Mesodermal cell (in vitro differentiated cells): ENCODE data around the gene CXCL6.
A peak's percentile ranks its signal among the peaks of the same experiment; 100 is the strongest.

Experiments
- H3K27ac ChIP-seq: 2 replicates; pipeline ENCODE4 v1.7.0; 2013; ENCODE audit warnings: mild to moderate bottlenecking, low read depth, low read length, moderate library complexity; ENCODE audit not compliant: severe bottlenecking
- H3K36me3 ChIP-seq: 2 replicates; pipeline ENCODE4 v1.7.1; 2013; ENCODE audit warnings: mild to moderate bottlenecking, low read length, moderate library complexity; ENCODE audit not compliant: control insufficient read depth, insufficient read depth
- H3K4me1 ChIP-seq: one replicate; pipeline ENCODE4 v1.7.1; 2013; ENCODE audit warnings: mild to moderate bottlenecking, low read length; ENCODE audit not compliant: insufficient read depth, control insufficient read depth, poor library complexity, severe bottlenecking
- H3K4me3 ChIP-seq: 2 replicates; pipeline ENCODE4 v1.7.0; 2013; ENCODE audit warnings: low read length, control low read depth, mild to moderate bottlenecking; ENCODE audit not compliant: insufficient read depth, poor library complexity, severe bottlenecking; ENCODE audit errors: extremely low read depth
- H3K9me3 ChIP-seq: 2 replicates; pipeline ENCODE4 v1.7.1; 2013; ENCODE audit warnings: mild to moderate bottlenecking, low read length, moderate library complexity; ENCODE audit not compliant: control insufficient read depth
- WGBS, 2 experiments: methylation state at CpG; one replicate each; pipeline ENCODE4 v1.1.5; 2013; ENCODE audit warnings: missing lambda C conversion rate in 2 of 2; ENCODE audit not compliant: insufficient coverage in 2 of 2; 5-methylcytosine and 5-hydroxymethylcytosine counted together

CXCL6 gene

DNA sequence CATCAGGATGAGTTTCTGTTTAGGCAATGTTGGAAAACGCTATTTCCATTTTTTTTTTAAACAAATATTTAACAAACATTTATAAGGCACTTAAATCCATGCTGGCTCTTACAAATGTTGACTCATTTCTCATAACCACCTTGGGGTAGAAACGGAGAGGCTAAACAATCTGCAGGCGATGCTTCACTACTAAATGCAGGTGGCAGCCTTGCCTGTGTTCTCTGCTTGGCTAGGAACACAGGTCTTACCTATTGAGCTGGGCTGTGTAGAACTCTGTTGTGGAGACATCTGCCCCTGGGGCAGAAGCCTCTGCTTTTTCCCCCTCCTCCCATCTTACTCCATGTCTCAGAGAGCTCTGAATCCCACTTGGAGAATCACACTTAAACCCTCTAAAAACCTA, 31.3 kb downstream of the CXCL6 start:
- H3K4me3 ChIP-seq, result no peak overlapping the region
- no peak overlapping the region for H3K27ac ChIP-seq
- no peaks in the 10 kb centered on the region for H3K9me3 ChIP-seq
- peaks cover 8% of the 10 kb centered on the region for H3K4me1 ChIP-seq
- no peaks in the 10 kb centered on the region for H3K36me3 ChIP-seq
- 88 to 100% methylated on average over 2 of the region's 3 CpGs for WGBS, 2 experiments

DNA sequence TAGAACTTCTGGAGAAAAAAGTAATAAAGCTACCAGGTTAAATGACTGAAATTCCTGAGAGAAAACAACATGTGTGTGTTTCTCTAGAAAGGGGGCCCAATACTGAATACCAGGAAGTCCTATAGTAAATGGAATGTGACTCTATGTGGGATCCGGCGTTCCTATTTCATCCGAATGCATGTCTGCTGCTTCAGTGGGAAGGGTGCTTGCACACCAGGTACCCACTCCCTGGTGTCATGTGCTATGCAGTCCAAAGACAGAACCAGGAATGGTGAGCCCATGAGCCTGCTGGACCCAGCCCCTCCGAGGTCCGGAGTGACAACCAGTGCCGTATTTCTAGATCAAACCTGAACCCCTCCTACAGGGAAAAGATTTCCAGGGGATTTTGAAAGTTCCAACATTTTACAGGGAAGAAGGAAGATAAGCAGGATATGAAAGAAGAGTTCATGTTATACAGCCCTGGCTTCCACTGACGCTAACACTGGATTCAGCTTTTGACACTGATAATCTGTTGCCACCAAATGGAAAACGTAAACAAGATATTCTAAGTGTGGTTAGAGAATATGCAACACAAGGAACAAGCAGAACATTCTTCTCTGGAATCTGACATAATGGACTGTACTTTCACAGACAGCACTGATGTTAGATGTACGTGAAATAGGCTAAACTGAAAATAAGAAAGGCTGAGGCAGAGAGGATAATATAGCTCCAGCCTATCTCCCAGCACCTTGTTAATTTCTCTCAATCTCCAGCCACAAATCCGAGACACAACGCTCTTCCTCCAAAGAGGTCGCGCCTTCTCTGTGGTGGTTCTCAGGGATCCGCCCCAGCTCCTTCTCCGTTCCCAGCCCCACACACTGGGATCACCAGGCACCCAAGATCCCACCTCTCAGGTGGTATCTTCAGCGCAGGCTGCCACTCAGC, 32.0 kb downstream of the CXCL6 start:
- Histone ChIP-seq H3K4me3 (peak overlapping the region; percentile 47), H3K27ac (no peak overlapping the region), H3K36me3 (no peaks in the 10 kb centered on the region), H3K4me1 (peaks cover 8% of the 10 kb centered on the region), H3K9me3 (no peaks in the 10 kb centered on the region)
- WGBS, 2 experiments, result 50 to 56% methylated on average over 12 of the region's 16 CpGs

DNA sequence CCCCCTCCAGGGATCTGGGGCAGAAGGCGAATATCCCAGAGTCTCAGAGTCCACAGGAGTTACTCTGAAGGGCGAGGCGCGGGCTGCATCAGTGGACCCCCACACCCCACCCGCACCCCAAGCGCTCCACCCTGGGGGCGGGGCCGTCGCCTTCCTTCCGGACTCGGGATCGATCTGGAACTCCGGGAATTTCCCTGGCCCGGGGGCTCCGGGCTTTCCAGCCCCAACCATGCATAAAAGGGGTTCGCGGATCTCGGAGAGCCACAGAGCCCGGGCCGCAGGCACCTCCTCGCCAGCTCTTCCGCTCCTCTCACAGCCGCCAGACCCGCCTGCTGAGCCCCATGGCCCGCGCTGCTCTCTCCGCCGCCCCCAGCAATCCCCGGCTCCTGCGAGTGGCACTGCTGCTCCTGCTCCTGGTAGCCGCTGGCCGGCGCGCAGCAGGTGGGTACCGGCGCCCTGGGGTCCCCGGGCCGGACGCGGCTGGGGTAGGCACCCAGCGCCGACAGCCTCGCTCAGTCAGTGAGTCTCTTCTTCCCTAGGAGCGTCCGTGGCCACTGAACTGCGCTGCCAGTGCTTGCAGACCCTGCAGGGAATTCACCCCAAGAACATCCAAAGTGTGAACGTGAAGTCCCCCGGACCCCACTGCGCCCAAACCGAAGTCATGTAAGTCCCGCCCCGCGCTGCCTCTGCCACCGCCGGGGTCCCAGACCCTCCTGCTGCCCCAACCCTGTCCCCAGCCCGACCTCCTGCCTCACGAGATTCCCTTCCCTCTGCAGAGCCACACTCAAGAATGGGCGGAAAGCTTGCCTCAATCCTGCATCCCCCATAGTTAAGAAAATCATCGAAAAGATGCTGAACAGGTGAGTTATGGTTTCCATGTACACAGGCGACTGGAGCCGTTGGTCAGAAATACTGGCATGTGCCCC, 32.9 kb downstream of the CXCL6 start, which contains the start of gene CXCL1:
Gene CXCL1 (plus strand): TSS at position 264 of the 926 bp plus-strand sequence. CDS start 78 bp downstream, at position 342.
- H3K36me3 ChIP-seq, result no peaks in the 10 kb centered on the region
- peak within 1 kb of the TSS; percentile 47 for H3K4me3 ChIP-seq
- peaks cover 8% of the 10 kb centered on the region for H3K4me1 ChIP-seq
- H3K27ac ChIP-seq, result no peak within 1 kb of the TSS
- no peaks in the 10 kb centered on the region for H3K9me3 ChIP-seq
- 6 to 13% methylated on average over 50 to 53 of the region's 61 CpGs for WGBS, 2 experiments

DNA sequence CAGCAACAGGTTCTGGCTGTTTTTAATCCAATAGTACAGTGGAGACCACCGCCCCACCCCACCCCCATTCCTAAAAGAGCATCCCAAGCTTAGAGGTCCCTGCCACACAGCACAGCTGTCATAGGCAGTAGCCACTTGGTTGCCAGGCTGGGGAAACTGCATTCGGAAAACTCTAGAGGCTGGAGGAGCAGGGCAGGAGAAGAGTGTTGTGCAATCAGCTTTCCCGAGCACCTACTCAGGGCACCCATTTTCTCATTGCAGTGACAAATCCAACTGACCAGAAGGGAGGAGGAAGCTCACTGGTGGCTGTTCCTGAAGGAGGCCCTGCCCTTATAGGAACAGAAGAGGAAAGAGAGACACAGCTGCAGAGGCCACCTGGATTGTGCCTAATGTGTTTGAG, 33.8 kb downstream of the CXCL6 start:
- WGBS, 2 experiments, result 80 to 86% methylated on average over 1 to 2 of the region's 3 CpGs
- Histone ChIP-seq H3K4me1 (peaks cover 8% of the 10 kb centered on the region), H3K4me3 (no peak overlapping the region), H3K36me3 (no peaks in the 10 kb centered on the region), H3K9me3 (no peaks in the 10 kb centered on the region), H3K27ac (no peak overlapping the region)

DNA sequence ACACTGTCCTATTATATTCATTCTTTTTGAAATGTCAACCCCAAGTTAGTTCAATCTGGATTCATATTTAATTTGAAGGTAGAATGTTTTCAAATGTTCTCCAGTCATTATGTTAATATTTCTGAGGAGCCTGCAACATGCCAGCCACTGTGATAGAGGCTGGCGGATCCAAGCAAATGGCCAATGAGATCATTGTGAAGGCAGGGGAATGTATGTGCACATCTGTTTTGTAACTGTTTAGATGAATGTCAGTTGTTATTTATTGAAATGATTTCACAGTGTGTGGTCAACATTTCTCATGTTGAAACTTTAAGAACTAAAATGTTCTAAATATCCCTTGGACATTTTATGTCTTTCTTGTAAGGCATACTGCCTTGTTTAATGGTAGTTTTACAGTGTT, 34.3 kb downstream of the CXCL6 start:
- no CpG with 5 or more reads among the region's 1 CpG for WGBS, 2 experiments
- H3K9me3 ChIP-seq, result no peaks in the 10 kb centered on the region
- H3K4me3 ChIP-seq, result no peak overlapping the region
- H3K4me1 ChIP-seq, result peaks cover 8% of the 10 kb centered on the region
- no peak overlapping the region for H3K27ac ChIP-seq
- no peaks in the 10 kb centered on the region for H3K36me3 ChIP-seq

DNA sequence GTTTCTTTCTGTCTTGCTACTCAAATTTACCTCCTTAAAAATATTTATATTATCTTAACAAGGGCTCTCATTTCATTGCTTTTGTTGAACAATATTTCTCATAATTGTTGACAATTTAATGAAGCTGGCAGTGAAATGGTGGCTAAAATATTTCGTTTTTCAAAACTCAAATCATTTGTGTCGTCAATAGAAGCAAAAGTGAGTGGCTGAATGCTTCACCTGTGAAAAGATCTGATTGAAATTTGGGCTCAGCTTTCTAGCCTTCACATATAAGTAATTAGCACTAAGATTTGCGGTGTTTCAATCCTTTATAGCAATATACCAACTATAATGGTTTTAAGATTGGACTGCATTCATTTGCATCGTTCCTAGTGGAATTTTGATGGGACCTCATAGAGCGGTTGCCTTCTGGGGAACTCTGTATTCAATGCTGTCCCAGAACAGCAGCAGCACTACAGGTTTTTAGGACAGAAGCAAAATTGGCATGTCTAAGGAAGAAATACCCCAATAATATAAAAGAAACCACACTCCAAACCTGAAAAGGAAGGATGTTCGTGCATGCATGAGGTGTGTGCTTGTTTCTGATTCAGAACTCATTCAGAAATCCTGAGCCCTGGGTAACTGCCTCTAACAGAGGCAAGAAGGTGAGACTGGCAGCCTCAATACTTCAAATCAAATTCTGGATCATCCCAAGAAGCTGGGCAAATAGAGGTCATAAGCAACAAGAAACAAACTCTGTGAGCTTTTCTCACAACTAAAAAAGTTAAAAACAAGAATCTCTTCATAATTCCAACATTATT, 35.2 kb downstream of the CXCL6 start:
- WGBS, 2 experiments, result 94 to 96% methylated on average over 3 to 4 of the region's 6 CpGs
- H3K9me3 ChIP-seq, result no peaks in the 10 kb centered on the region
- H3K27ac ChIP-seq, result no peak overlapping the region
- H3K4me3 ChIP-seq, result no peak overlapping the region
- no peaks in the 10 kb centered on the region for H3K36me3 ChIP-seq
- H3K4me1 ChIP-seq, result peaks cover 8% of the 10 kb centered on the region

DNA sequence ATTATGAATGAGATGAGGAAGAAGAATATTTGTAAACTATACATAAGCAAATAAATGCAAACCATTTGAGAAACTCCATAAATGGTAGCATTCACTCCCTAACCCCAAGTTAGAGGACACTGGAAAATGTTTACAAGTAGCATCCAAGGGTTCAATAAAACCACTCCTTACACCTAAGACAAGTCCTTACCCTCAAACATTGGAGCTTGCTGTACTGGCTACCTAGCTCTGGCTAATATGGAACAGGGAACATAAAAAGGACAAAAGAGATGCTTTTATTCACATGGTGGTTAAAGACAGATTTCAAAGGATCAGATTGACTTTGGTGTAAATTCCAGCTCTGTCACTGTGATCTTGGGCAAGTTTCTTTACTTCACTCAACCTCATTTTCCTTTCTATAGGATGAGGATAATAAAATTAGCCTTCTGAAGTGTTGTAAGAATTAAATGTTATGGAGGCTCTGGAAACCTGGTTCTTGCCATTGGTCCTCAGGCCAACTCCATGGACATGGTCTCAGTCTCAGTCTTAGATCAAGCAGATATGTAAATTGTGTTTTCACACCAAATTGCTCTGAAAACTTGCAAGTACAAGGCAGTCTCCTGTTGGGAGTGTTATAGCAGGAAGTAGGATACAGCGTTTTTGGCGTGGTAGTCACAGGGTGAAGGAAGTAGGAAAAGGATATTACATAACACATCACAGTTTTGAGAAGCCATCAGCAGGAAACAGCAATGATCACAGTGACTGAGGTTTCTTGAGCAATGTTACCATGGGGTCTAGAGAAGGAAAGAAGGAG, 36.0 kb downstream of the CXCL6 start:
- no peaks in the 10 kb centered on the region for H3K36me3 ChIP-seq
- no CpG with 5 or more reads among the region's 2 CpGs for WGBS, 2 experiments

DNA sequence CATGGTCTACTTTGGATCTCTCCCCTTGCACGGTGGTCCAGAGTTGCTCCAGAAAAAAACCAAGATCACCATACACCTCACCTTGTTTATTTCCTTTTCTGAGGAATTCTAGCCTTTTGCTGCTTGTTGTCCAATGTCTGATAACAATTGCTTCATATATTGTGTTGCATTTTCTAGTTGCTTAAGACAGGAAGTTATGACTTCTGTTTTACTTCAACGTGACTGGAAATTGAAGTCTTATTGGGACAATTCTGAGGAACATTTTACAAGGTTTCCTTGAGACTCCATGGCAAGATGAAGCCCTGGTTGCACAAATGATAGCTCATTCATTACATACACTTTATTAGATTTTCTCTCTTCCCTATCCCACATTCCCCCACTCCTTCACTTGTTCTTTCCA, 37.9 kb downstream of the CXCL6 start:
- no peaks in the 10 kb centered on the region for H3K4me1 ChIP-seq
- no peak overlapping the region for H3K27ac ChIP-seq
- H3K9me3 ChIP-seq, result no peaks in the 10 kb centered on the region
- H3K4me3 ChIP-seq, result no peak overlapping the region
- 80 to 90% methylated on average over 1 to 2 of the region's 2 CpGs for WGBS, 2 experiments
- no peaks in the 10 kb centered on the region for H3K36me3 ChIP-seq

More for the DNA sequence above, 36.0 kb downstream of the CXCL6 start:
- Histone ChIP-seq H3K27ac (no peak overlapping the region), H3K9me3 (no peaks in the 10 kb centered on the region), H3K4me1 (peaks cover 8% of the 10 kb centered on the region), H3K4me3 (no peak overlapping the region)

DNA sequence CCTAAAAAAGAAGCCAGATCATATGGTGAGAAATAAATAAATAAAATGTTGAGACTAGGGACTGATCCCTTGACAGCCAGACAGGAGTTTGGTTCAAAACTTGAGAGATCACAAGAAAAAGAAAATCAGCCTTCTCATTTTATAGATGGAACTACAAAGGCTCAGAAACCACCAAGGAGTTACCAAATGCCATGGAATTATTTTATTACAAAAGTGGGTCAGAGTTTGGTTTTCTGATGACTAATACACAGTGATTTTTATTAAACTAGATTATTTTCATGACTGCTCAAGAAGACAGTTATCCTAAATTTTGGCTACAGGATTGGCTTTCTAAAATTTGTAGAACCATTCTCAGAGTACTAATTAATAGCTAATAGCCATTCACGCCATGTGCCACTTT, 38.9 kb downstream of the CXCL6 start:
- no peaks in the 10 kb centered on the region for H3K9me3 ChIP-seq
- H3K4me3 ChIP-seq, result no peak overlapping the region
- no peak overlapping the region for H3K27ac ChIP-seq
- no peaks in the 10 kb centered on the region for H3K4me1 ChIP-seq
- H3K36me3 ChIP-seq, result no peaks in the 10 kb centered on the region
- WGBS, 2 experiments, result no CpG with 5 or more reads among the region's 1 CpG
